TTC549 (cell line): ENCODE results near the gene TLE1.
"Not testable (repeated sequence)": the region's sequence is repeated elsewhere in the genome, so short reads cannot be mapped to it uniquely, and the experiment has no call there.

Experiments
- FAIRE-seq: peaks from 2 replicates; lab custom pipeline; 2012; peaks lifted over from hg19 to GRCh38; lab: Jason Lieb, UNC

TLE1 gene

GRCh38 chr9:81652058-81652687, 37.2 kb downstream of the TLE1 start:
- FAIRE-seq: no peak

DNA sequence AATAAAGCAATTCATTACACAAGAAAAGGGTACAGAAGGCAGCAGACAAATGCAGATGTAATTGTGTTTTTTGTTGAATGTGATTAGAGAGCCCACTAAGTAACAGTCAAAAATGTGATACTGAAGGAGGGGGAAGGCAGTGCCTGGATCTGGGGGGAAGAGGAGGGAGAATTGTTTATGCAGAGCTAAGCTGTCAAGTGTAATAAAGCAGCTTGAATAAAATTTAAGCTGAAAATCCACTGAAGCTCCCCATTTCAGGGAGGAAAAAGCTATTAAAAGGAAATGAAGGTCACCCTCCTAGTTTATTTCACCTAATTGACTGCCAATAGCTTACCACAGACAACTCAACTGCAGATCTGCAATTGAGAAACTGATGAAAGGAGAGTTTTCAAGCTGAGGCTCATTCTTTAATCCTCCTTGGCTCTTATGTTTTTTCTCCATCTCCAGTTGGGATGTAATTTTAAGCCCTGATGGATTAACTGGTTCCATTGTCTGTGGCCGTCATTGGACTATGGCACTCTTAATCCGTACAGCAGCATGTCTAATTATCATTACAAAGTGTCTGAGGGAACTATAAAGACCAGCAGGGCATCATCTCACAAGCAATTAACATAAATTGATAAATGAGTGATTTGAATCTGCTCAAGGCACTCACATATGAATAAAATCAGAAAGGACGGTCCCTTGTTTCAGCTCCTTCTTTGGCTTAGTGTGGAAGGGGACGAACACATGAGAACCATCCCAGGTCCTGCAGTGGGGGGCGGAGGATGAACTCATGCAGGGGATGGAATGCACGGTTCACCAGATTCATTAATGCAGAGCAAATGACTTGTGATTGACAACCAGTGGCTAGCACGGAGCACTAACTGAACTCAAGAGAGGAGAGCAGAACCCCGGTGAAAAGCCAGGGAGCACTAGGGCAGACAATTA, 38.5 kb downstream of the TLE1 start:
- no peak for FAIRE-seq

DNA sequence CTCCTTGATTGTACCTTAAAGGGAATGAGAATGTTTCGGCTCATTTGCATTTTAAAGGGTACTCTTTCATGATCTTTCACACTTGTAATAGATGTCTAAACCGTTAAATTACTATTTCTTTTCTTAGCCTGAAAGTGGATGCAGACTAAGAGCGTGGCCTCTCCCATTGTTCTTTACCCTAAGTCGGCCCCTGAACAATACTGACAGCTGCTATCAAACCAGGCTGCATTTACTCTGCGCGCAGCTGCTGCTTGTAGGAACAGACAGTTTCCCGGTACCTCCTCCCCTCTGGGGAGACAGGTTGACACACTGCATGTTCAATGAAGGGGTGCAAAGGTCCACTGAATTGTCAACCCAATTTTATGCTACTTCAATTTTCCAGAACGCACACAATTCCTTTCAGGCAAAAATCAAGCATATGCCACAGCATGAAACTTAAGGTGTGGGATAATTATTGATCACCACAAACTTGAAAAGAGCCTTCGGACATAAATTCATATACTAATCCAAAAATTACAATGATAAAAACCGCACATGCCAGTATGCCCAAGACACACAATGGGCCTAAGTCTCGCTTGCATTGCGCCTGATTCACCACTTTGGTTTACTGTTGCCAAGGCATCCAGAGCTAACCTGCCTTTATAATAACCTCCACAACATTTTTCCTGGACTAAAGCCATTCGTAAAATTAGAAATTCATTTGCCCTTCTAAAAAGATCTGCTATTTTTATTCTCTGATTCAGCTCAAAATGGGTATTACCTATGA, 39.7 kb downstream of the TLE1 start:
- FAIRE-seq: no peak

DNA sequence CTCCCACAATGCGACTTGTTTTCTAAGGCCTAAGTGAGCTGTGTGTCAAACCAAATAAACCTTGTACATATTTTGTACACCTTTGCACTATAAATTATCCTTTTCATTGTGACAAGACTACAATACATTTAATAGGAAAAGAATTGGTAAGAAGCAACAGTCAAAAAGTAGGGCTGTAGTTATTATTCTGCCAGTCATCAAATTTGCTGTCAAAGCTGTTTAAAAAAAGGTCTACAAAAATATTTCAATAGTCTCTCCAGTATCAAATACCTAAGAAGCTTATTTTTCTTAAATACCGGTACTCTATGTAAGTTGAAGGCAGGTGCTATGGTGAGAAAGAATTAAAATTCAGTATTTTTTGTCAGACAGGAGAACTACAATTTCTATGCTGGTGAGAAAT, 40.5 kb downstream of the TLE1 start:
- no peak for FAIRE-seq

DNA sequence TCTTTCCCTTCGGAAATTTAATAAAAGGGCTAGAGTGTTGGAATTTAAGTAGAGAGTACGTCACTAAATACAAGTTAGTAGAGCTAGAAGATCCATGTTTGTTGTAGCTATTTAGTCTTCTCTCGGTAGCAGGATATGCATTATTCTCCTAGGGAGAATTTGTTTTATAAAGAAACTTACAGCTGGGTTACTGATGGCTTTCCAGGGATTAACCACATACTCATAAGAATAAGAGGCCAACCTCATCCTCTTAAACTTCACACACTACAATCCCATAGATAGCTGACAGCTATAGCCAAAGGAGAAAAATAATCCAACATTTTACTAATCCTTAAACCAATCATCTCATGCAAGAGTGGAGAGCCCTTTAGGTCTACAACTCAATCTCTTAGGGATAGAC, 43.0 kb downstream of the TLE1 start:
- FAIRE-seq: no peak

DNA sequence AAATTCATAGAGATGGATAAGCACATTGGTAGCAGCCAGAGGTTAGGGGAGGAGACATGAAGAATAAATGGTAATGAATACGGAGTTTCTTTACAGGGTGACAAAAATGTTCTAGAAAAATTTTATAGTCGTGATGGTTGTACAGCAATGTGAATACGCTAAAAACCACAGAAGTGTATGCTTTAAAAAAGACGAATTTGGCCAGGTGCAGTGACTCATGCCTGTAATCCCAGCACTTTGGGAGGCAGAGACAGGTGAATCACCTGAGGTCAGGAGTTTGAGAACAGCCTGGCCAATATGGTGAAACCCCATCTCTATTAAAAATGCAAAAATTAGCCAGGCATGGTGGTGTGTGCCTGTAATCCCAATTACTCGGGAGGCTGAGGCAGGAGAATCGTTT, 44.8 kb downstream of the TLE1 start:
- FAIRE-seq: not testable (repeated sequence)

DNA sequence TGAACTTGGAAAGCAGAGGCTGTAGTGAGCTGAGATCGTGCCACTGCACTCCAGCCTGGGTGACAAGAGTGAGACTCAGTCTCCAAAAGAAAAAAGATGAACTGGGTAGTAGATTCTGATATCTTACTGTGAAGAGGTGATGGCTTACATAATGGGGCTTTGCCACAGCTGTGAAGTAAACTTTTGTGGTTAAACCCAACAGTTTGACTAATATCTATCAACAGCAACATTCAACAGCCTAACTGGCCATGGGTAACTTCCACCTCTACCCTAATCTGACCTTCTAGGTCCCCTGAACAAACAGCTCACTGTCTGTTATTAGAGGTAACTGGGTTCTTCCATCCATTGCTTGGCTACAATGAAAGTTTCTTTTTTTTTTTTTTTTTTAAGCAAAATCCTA, 52.1 kb downstream of the TLE1 start:
- no peak for FAIRE-seq

GRCh38 chr9:81636255-81636599, 53.1 kb downstream of the TLE1 start:
- no peak for FAIRE-seq

DNA sequence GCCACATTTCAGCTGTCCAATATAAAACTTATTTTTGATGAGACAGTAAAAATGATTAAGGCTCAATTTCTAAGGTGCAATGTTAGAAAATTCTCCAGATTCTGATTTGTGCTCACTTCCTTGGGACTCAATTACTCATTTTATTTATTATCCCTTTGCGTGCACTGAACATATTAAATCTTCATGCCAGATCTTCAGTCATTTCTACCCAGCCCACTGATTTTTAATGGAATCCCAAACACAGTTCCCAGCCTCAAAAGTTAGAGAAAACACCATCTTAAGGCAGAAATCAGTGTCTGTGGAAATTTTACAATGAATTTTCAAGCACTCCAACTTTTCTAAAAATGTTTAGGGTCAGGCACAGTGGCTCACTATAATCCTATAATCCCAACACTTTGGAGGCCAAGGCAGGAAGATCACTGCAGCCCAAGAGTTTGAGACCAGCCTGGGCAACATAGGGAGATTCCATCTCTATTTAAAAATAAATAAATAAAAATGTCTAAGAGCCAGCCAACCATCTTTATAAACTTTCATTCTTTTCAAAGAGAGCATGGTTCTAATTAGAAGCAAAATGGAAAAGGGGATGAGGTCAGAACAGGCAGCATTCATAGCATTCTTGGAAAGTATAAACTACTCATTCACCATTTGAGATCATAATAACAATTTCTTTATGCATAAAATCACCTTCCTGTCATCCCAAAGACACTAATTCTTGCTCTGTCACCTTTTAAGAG, 53.7 kb downstream of the TLE1 start:
- no peak for FAIRE-seq

DNA sequence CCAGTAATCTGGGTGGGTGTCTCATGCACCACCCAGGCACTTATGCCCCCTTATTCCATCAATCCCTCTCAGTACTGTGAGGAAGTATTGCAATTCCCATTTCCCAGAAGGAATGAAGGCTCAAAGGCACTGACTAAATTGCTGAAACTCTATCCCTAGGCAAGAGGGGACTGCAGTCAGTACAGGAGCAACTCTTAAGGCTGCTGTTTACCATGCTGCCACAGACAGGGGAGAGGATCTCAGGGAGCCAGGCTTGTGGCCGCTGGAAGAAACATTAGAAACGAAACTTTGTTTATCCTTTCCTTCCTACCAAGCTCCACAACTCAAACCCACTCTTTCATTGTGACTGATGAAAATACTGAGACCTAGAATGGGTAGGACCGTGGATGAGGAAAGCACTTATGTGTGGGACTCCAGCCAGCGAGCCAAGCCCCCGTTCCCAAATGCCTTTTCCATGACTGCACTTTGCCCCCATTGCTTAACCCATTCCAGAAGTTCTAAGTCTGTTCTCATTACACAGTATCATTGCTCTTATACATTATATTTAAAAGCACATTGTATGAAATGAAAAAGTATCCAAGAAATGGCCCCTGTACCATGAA, 54.3 kb downstream of the TLE1 start:
- no peak for FAIRE-seq

- no peak for FAIRE-seq
Observed at GRCh38 chr9:81633952-81634854, 55.1 kb downstream of the TLE1 start.

GRCh38 chr9:81632599-81632998, 56.7 kb downstream of the TLE1 start:
- no peak for FAIRE-seq

- no peak for FAIRE-seq
Observed at GRCh38 chr9:81631218-81631745, 58.1 kb downstream of the TLE1 start.

DNA sequence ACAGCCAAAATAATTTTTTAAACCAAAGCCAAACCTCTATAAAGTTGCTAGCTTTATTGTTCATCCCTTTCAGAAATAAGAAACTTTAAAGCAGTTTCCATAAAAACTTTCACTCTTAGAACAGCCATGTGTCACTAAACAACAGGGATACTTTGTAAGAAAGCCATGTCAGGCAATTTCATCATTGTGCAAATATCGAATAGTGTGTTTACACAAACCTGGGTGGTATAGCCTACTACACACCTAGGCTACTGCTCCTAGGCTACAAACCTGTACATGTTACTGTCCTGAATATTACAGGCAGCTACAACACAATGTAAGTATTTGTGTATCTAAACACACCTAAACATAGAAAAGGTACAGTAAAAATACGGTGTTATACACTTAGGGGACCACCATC, 59.9 kb downstream of the TLE1 start:
- FAIRE-seq: no peak

GRCh38 chr9:81628897-81629296, 60.5 kb downstream of the TLE1 start:
- no peak for FAIRE-seq

GRCh38 chr9:81627481-81627880, 61.9 kb downstream of the TLE1 start:
- no peak for FAIRE-seq

DNA sequence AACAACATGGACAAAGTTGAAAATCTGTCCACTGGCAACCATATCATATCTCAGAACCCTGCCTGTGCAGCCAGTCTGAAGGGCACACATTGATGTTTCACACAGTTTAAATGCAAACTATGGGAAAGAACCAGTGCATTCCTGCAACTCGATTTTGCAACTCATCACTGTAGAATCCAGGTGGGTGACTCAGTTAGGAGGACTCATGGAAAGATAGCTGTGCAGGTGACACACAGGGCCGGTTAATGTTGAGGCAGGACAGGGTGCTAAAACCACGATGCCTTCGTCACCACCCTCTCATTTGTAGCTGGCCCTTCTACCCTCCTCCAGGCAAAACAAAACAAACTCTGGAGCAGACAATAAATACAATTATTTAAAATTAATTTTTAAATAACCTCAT, 62.8 kb downstream of the TLE1 start:
- no peak for FAIRE-seq

GRCh38 chr9:81625969-81626368, 63.4 kb downstream of the TLE1 start:
- no peak for FAIRE-seq

DNA sequence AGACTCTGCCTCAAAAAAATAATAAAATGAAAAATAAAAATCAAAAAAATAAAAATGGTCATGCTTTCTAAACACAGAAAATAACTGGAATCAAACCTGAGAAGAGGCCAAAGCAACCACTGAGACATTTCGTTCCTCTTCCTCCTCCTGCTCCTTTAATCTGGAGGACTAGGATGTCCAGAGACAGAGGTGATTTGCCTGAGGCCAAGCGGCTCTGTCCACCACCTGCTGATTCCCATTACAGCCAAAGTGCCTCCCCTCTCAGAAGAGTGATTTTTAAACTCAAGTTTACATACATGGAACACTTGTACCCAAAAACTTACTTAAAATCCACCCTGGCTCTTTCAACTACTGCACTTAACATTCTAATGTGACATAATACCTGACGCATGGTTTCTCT, 65.6 kb downstream of the TLE1 start:
- no peak for FAIRE-seq

GRCh38 chr9:81622471-81623255, 66.7 kb downstream of the TLE1 start:
- no peak for FAIRE-seq
